ENCODE data around the gene IL17RE. TPM values are rescaled to one million over a fixed set of nuclear protein-coding genes. Genes with fewer than 3 reads are reported as not detected.

Gene IL17RE, protein sequence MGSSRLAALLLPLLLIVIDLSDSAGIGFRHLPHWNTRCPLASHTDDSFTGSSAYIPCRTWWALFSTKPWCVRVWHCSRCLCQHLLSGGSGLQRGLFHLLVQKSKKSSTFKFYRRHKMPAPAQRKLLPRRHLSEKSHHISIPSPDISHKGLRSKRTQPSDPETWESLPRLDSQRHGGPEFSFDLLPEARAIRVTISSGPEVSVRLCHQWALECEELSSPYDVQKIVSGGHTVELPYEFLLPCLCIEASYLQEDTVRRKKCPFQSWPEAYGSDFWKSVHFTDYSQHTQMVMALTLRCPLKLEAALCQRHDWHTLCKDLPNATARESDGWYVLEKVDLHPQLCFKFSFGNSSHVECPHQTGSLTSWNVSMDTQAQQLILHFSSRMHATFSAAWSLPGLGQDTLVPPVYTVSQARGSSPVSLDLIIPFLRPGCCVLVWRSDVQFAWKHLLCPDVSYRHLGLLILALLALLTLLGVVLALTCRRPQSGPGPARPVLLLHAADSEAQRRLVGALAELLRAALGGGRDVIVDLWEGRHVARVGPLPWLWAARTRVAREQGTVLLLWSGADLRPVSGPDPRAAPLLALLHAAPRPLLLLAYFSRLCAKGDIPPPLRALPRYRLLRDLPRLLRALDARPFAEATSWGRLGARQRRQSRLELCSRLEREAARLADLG
- 4.0 TPM for total RNA-seq

DNA sequence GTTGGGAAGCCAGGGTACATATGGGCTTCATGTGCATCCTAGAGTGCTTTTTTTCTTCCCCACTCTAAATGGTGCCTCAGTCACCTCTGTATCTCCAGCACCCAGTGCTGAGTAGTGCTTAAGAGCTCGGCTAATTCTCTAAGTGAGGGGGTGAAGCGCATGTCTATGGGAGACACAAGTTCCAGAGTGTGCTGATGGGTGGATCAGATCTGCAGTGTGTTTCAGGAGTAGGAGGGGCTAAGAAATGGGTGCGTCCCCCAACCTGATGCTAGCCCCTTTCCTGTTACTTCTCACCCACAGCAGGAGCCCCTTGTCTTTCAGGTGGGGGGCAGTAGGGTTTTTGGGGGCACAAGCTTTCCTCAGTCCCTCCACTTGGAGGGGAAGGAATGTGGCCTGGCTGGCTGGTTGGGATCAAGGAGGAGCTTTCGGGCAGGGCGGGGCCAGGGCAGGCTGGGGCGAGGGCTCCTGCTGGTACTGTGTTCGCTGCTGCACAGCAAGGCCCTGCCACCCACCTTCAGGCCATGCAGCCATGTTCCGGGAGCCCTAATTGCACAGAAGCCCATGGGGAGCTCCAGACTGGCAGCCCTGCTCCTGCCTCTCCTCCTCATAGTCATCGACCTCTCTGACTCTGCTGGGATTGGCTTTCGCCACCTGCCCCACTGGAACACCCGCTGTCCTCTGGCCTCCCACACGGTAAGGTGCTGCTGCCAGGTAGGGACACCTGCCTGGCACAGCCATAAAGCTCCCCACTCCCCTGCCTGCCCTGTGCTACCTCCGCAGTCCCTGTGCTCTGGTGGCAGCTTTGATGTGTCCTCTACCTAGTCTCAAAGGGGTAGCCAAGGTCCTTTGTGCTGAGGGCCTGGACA, at the start of gene IL17RE:
TSS of gene IL17RE (plus strand) at position 477 of the 866 bp plus-strand sequence. CDS start at position 562, 85 bp downstream.

DNA sequence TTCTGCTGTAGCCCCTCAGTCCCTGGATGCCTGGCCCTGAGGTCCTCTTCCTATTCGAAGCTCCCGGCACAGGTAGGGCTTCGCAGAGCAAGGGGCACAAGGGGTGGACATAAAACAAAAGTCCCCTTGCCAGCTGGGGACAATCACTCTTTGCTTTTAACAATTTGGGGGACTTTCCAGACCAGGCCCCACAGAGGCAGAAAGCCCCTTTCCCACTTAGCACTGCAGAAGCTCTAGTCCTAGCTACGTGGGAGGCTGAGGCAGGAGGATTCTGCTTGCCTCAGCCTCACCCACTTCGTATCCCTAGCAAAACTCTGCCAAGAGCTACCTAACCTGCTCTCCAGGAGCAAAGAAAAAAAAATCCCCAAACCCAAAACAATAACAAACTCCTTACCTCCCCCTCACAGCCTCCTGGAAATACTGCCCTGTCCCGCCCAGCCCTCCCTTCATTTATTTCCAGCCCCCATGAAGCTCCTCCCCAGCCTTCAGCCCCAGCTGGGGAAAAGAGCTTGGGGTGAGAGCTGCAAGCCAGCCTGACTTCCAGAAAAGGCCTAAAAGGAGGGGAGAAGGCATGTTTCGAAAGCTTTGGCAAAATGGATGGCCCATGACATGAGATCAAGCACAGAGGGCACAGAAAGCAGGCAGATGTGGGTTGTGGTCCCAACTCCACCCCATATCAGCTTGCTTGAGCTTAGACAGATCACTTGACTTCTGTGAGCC, 22.7 kb upstream of the IL17RE start, which contains the start of gene CIDEC:
TSS of gene CIDEC (minus strand) at position 424 of the 720 bp plus-strand sequence. CDS start 1,767 bp downstream, outside the sequence.

DNA sequence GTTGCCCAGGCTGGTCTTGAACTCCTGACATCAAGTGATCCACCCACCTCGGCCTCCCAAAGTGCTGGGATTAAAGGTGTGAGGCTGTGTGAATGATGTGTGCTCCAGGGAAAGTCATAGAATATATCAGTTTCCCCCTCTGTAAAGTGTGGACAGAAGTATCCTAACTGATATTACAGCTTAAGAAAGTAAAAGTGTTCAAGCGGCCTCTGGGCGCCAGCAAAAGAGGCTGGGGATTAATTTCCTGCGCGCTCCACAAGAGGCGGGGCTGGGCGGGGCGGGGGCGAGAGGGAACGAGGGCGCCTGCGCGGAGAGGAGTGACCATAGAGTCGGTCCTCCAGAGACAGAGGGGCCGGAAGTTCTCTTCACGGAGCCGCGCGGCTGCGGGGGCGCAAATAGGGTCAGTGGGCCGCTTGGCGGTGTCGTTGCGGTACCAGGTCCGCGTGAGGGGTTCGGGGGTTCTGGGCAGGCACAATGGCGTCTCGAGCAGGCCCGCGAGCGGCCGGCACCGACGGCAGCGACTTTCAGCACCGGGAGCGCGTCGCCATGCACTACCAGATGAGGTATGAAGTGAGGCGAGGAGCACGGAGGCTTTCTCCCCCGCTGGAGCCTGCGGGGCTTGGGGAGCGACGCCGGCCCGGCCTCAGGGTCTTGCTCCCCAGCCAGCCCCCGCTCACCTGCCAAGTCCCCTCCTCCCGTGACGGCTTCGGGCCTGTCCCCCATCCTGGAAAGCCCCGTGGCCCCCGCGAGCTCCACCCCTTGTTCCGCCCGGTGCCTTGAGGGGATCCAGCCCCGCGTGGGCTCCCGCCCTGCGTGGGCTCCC, 12.2 kb upstream of the IL17RE start, which contains the start of gene JAGN1:
TSS of gene JAGN1 (plus strand) at position 362 of the 823 bp plus-strand sequence. CDS start at position 475, 113 bp downstream.

DNA sequence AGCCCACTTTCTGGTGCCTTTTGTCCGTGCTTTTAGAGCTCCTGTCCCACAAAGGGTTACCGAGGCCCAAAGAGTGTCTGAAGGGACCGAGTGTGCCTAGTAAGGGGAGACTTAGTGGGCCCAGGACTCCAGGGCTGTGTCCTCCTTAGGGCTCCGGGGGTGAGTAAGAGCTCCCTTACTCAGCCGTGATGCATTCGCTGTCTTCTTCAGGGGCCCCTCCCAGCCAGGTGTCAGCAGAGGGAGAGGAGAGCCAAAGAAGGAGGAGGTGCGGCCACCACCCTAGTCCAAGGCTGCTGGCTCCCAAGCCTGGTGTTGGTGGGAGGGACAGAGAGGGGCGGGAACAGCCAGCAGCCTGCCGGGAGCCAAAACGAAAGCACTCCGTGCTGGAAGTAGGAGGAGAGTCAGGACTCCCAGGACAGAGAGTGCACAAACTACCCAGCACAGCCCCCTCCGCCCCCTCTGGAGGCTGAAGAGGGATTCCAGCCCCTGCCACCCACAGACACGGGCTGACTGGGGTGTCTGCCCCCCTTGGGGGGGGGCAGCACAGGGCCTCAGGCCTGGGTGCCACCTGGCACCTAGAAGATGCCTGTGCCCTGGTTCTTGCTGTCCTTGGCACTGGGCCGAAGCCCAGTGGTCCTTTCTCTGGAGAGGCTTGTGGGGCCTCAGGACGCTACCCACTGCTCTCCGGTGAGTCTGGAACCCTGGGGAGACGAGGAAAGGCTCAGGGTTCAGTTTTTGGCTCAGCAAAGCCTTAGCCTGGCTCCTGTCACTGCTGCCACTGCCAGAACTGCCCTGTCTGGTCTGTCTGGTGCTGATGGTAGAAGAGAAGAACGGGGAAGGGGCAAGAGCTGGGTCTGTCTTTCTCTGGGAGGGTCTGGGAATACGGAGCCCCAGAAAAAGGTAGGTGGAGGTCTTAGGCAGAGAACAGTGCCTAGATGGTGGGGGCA, 14.4 kb downstream of the IL17RE start, which contains the start of gene IL17RC:
TSS of gene IL17RC (plus strand) at position 365 of the 947 bp plus-strand sequence. CDS start at position 583, 218 bp downstream.

DNA sequence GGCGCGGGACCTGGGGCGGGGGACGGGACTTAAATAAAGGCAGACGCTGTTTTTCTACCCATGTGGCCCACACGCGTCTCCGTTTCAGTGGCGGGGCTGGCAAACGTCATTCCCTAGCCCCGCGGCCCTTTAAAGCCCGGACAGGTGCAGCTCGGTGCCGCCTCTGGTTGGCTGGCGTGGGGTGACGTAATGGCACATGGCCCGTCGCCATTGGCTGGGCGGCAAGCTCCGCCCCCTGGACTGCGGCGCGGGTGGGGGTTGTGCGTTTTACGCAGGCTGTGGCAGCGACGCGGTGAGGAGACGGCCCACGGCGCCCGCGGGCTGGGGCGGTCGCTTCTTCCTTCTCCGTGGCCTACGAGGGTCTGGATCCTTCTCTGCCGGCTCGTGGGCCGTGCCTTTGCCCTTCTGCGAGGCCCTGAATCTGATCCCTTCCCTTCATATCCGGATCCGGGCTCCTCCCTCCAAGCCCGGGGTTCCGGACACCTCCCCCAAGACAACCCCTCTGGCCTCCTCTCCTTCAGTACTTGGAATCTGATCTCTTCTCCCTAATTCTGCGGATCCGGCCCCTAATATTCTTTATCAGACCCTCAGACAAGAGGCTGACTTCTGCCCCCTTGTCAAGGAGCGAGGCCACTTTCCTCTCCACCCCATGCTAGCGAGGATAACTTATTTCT, 31.1 kb downstream of the IL17RE start, which contains the start of gene CRELD1:
TSS of gene CRELD1 (plus strand) at position 274 of the 674 bp plus-strand sequence. CDS start 605 bp downstream, outside the sequence.

DNA sequence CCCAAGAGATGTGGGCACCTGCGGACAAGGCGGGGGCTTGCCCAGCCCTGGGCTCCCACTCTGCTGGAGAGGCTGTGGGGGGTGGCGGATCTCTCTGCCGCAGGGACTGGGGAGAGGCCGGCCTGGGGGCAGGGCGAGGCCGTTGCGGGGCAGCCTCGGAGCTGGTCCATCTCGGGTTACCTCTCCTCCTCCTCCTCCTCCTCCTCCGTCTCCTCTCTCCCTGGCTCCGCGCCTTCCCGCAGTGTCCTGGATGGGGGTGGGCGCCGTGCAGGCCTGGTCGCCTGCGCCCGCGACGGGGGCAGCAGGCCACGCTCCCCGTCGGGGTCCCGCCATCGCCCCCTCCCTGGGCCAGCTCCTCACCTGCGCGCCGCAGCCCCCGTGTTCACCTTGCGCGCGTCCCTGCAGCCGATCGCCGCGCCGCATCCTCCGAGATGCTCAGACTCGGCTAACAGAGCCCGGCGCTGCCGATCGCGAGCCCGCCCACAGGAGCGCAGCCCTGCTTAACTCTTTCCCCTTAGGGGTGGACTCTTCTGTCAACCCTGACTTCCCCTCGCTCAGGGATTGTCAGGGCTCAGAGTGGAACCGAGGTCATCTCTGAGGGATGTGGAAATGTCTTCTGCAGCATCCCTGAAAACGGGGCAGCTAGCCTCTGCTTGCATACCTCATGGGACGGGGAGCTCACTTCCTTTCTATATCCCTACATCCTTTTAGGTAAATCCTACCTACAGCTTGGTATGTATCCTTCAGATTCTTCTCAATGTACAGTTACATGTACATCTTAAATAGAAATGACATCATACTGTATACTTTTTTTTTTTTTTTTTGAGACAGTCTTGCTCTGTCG, 49.5 kb downstream of the IL17RE start, which contains the start of gene PRRT3:
TSS of gene PRRT3 (minus strand) at position 447 of the 844 bp plus-strand sequence. CDS start 2,293 bp downstream, outside the sequence.

Small RNA genes lying within 50 kb of the gene (small RNA-seq; reads per million reads assigned to genes)
- not detected for gene RNU6-882P (ENCODE audit: low replicate concordance)

Other genes with a start within 250 kb of the IL17RE start
- gene CPNE9, start 199.0 kb upstream of the IL17RE start, total RNA-seq = 0.23 TPM
- 17.2 TPM for gene BRPF1, start 171.1 kb upstream of the IL17RE start, total RNA-seq
- gene OGG1, start 152.9 kb upstream of the IL17RE start, total RNA-seq = 33.7 TPM
- gene CAMK1, start 132.9 kb upstream of the IL17RE start, total RNA-seq = 29.7 TPM
- gene TADA3, start 110.4 kb upstream of the IL17RE start, total RNA-seq = 40.0 TPM
- 103 TPM for gene ARPC4, start 109.8 kb upstream of the IL17RE start, total RNA-seq
- gene TTLL3, start 92.6 kb upstream of the IL17RE start, total RNA-seq = 70.1 TPM
- gene RPUSD3, start 58.8 kb upstream of the IL17RE start, total RNA-seq = 24.3 TPM
- 0.18 TPM for gene CIDEC, start 22.6 kb upstream of the IL17RE start, total RNA-seq
- 24.0 TPM for gene JAGN1, start 12.2 kb upstream of the IL17RE start, total RNA-seq
- 46.5 TPM for gene IL17RC, start 14.2 kb downstream of the IL17RE start, total RNA-seq
- gene CRELD1, start 31.0 kb downstream of the IL17RE start, total RNA-seq = 43.0 TPM
- gene PRRT3, start 49.6 kb downstream of the IL17RE start, total RNA-seq = 3.3 TPM
- 40.9 TPM for gene EMC3, start 84.0 kb downstream of the IL17RE start, total RNA-seq
- gene FANCD2, start 123.6 kb downstream of the IL17RE start, total RNA-seq = 14.9 TPM
- not detected for gene FANCD2OS, start 205.4 kb downstream of the IL17RE start, total RNA-seq
- gene BRK1, start 212.8 kb downstream of the IL17RE start, total RNA-seq = 123 TPM
- gene VHL, start 238.9 kb downstream of the IL17RE start, total RNA-seq = 55.0 TPM

Measured in metanephros (tissue), 2 donors.